ENCODE data around the gene SORCS3. TPM values are rescaled to one million over a fixed set of nuclear protein-coding genes. Genes with fewer than 3 reads are reported as not detected.

The SORCS3 gene
- total RNA-seq, 4 donors from 2014 or later, result not detected

DNA sequence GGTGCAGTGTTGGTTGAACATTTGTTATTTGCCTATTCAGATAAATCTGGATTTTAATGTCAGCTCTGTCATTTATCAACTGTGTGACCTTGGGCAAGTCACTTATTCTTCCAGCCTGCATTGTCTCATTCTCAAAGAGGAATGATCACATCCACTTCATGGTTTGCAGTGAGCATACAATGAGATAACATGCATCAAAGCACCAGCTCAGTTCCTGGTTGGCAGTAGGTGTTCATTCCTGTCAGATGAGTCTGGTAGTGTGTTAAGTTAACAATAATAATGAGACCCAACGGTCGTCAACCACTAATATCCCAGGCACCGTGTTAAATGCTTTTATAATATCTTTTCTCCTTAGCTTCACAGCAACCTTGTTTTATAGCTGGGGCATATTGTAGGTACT is 137.3 kb downstream of the SORCS3 start:
- DNase-seq, result no peak
- Histone ChIP-seq H3K4me1 (no peaks in the 10 kb centered on the region), H3K9me3 (no peaks in the 10 kb centered on the region), H3K27me3 (peaks cover 0 to 14% (median 0%) of the 10 kb centered on the region in 4 donors), H3K27ac (no peak overlapping the region), H3K4me3 (no peak overlapping the region), H3K36me3 (no peaks in the 10 kb centered on the region)
- intact Hi-C loops (cut with DNase I), result no loop called here
- TF ChIP-seq POLR2A (IDR thresholded peaks at IDR 0.05), result no peak
- TF ChIP-seq, protein P1, sequence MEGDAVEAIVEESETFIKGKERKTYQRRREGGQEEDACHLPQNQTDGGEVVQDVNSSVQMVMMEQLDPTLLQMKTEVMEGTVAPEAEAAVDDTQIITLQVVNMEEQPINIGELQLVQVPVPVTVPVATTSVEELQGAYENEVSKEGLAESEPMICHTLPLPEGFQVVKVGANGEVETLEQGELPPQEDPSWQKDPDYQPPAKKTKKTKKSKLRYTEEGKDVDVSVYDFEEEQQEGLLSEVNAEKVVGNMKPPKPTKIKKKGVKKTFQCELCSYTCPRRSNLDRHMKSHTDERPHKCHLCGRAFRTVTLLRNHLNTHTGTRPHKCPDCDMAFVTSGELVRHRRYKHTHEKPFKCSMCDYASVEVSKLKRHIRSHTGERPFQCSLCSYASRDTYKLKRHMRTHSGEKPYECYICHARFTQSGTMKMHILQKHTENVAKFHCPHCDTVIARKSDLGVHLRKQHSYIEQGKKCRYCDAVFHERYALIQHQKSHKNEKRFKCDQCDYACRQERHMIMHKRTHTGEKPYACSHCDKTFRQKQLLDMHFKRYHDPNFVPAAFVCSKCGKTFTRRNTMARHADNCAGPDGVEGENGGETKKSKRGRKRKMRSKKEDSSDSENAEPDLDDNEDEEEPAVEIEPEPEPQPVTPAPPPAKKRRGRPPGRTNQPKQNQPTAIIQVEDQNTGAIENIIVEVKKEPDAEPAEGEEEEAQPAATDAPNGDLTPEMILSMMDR (IDR thresholded peaks at IDR 0.05), result no peak
- WGBS, 2 donors, result 78 to 82% methylated on average over 3 of the region's 3 CpGs

DNA sequence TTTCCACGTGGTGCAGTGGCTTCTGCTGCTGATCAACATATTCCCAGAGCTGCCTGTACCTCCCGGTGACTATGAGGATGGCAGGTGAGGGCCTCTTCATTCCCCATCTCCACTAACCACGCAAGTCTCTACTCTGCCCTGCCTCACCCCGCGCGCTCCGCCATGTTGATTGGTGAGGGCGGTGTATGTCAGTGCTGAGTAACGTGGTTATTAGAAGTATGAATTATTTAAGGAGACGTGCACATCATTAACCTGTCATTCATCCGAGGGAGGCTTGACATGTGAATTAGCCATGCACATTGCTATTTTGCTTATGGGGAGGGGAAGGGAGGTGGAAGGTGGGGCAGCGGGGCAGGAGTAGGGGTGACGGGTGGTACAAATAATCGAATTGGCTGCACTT is 138.6 kb downstream of the SORCS3 start:
- Histone ChIP-seq H3K36me3 (no peaks in the 10 kb centered on the region), H3K4me1 (no peaks in the 10 kb centered on the region), H3K4me3 (no peak overlapping the region), H3K27ac (no peak overlapping the region), H3K9me3 (no peaks in the 10 kb centered on the region), H3K27me3 (peaks cover 0 to 3% (median 0%) of the 10 kb centered on the region in 4 donors)
- intact Hi-C loops (cut with DNase I), result no loop called here
- DNase-seq, result no peak
- TF ChIP-seq POLR2A (IDR thresholded peaks at IDR 0.05), result no peak
- TF ChIP-seq, protein P1 (IDR thresholded peaks at IDR 0.05), result no peak
- WGBS, 2 donors, result 69 to 79% methylated on average over 9 to 11 of the region's 14 CpGs

DNA sequence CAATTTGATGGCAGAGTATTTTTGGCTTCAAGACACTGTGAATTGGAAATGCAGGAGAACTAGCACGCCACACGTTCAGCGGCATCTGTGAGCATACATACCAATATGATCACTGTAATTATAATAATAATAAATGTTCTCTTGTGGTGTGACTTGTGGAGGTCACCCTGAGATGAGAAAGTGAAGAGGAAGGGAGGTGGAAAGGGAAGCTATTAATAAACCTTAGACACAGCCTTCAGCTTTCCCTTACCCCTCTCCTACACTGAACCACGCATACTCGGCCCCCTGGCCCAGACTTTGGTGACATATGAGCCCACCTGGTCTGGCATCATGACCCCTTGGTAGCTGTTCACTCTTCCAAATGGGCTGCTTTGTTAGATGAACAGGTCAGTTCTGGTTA is 139.1 kb downstream of the SORCS3 start:
- Histone ChIP-seq H3K4me1 (no peaks in the 10 kb centered on the region), H3K4me3 (no peak overlapping the region), H3K9me3 (no peaks in the 10 kb centered on the region), H3K27me3 (no peaks in the 10 kb centered on the region), H3K36me3 (no peaks in the 10 kb centered on the region), H3K27ac (no peak overlapping the region)
- intact Hi-C loops (cut with DNase I), result no loop called here
- TF ChIP-seq, protein P1 (IDR thresholded peaks at IDR 0.05), result no peak
- no peak for DNase-seq
- 72 to 76% methylated on average over 5 of the region's 5 CpGs for WGBS, 2 donors

DNA sequence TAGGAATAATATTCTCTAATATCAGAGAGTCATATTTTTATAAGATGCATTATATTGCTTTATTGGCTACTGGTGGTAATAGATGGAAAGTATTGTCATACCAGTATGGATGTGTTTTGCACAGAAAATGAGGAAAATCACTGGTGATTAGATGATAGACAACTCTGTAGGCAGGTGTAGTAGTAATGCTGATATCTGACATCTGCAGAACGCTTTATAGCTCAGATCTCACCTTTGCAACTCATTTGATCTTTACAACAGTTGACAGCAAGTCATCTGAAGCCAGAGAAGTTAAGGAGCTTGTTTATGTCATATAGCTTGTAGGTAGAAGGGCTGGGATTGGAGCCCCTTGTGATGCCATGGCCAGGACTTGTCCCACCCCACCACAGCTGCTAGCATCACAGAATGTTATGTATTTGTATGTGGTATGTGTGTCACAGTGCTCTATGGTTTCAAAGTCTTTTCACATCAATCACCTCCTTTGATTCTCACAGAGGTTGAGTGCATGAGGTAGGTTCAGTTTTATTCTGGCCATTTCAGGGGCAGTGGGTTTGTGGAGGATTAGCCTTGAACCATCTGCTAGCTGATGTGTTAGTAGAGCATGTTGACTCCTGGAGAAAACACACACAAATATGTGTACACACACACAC is 140.0 kb downstream of the SORCS3 start:
- Histone ChIP-seq H3K4me3 (no peak overlapping the region), H3K27me3 (no peaks in the 10 kb centered on the region), H3K27ac (no peak overlapping the region), H3K9me3 (no peaks in the 10 kb centered on the region), H3K4me1 (no peaks in the 10 kb centered on the region), H3K36me3 (no peaks in the 10 kb centered on the region)
- intact Hi-C loops (cut with DNase I), result no loop called here
- TF ChIP-seq POLR2A (IDR thresholded peaks at IDR 0.05), result no peak
- TF ChIP-seq, protein P1 (IDR thresholded peaks at IDR 0.05), result no peak
- WGBS, 2 donors, result 33 to 50% methylated on average over 1 of the region's 1 CpG
- no peak for DNase-seq

DNA sequence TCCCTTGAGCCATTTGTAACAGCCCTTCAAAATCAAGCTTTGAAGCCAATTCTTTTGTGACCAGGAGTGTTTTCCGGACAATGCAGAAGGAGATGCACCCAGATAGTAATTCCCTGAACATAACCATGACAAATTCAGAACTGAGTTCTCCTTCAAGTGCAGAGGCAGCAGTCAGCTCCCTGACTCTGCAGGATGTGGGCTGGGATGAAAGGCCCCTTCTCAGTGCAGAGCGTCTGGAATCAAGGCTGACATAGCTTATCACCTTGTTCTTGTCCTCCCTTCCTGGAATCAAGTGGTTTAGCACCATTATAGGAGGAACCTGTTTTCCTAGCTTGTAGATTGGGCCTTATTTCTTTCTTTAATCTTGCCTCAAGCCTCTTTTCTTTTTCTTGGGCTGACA is 143.4 kb downstream of the SORCS3 start:
- intact Hi-C loops (cut with DNase I), result no loop called here
- Histone ChIP-seq H3K4me3 (no peak overlapping the region), H3K9me3 (no peaks in the 10 kb centered on the region), H3K4me1 (no peaks in the 10 kb centered on the region), H3K36me3 (no peaks in the 10 kb centered on the region), H3K27ac (no peak overlapping the region), H3K27me3 (no peaks in the 10 kb centered on the region)
- no peak for DNase-seq
- 50 to 75% methylated on average over 1 to 2 of the region's 2 CpGs for WGBS, 2 donors
- TF ChIP-seq, protein P1 (IDR thresholded peaks at IDR 0.05), result no peak
- no peak for TF ChIP-seq POLR2A (IDR thresholded peaks at IDR 0.05)

Measured in esophagus squamous epithelium (tissue), 5 donors.